Activated CD8-positive, alpha-beta T cell treated with anti-CD3 and anti-CD28 coated beads for 36 hours (primary cell): Measurements from ENCODE around the gene TGM3. TPM values are rescaled to one million over a fixed set of nuclear protein-coding genes. Genes with fewer than 3 reads are reported as not detected.

ENCODE experiments used
- ATAC-seq: fragments of 200-7000 bp; cut with Tn5 transposase; one replicate; pipeline ENCODE4 v1.10.0; 2021; ENCODE audit warnings: mild to moderate bottlenecking, moderate library complexity
- CTCF ChIA-PET: fragments of 350-600 bp; sonication (Branson Sonifier 250); formaldehyde crosslinking; loops from one replicate; lab custom pipeline; 2021; ENCODE audit warnings: antibody characterized with exemption; lab: Charles Lee
- POLR2A ChIA-PET: fragments of 350-600 bp; sonication (Branson Sonifier 250); formaldehyde crosslinking; loops from one replicate; lab custom pipeline; 2021; ENCODE audit warnings: antibody characterized with exemption; lab: Charles Lee
- DNase-seq: peaks from one replicate; pipeline ENCODE4 v3.0.0-alpha.2; 2020
- H3K27ac Mint-ChIP-seq: one replicate; pipeline ENCODE4 v1.8.0; 2021; ENCODE audit warnings: mild to moderate bottlenecking, mixed read lengths
- H3K27me3 Mint-ChIP-seq: one replicate; pipeline ENCODE4 v1.8.0; 2021; ENCODE audit warnings: mixed read lengths
- H3K36me3 Mint-ChIP-seq: one replicate; pipeline ENCODE4 v1.8.0; 2021; ENCODE audit warnings: low read depth, mixed read lengths
- H3K4me1 Mint-ChIP-seq: one replicate; pipeline ENCODE4 v1.8.0; 2021; ENCODE audit warnings: low read depth, mixed read lengths
- H3K4me3 Mint-ChIP-seq: one replicate; pipeline ENCODE4 v1.8.0; 2021; ENCODE audit warnings: mild to moderate bottlenecking, moderate library complexity, mixed read lengths
- H3K9me3 Mint-ChIP-seq: one replicate; pipeline ENCODE4 v1.8.0; 2021; ENCODE audit warnings: mixed read lengths
- CTCF ChIP-seq: fragments of 200-600 bp; IDR thresholded peaks from one replicate; pipeline ENCODE4 v1.8.0; 2022; ENCODE audit warnings: antibody characterized with exemption, mild to moderate bottlenecking
- intact Hi-C: fragments of 100-400 bp; cut with micrococcal nuclease; formaldehyde crosslinking; loops from one replicate; pipeline ENCODE4 v1.10.0; 2022
- total RNA-seq, 2 experiments: library from RNA; stranded (reverse); gene quantifications; one replicate each; pipeline ENCODE4 v1.2.3, GENCODE V29; 2021

Gene TGM3
- total RNA-seq, 2 experiments from 2014 or later = not detected

- Mint-ChIP-seq H3K9me3 (no peaks in the 10 kb centered on the region), H3K27me3 (peaks cover 3% of the 10 kb centered on the region), H3K27ac (no peak overlapping the region), H3K4me3 (no peak overlapping the region), H3K36me3 (no peaks in the 10 kb centered on the region), H3K4me1 (no peaks in the 10 kb centered on the region)
- no peak for TF ChIP-seq CTCF
- no peak for ATAC-seq
- intact Hi-C loops = no loop called here
- ChIA-PET CTCF (no interaction called here), POLR2A (no interaction called here)
- DNase-seq = no peak
Measured at GRCh38 chr20:2331901-2332565, 36.2 kb downstream of the TGM3 start.

- POLR2A ChIA-PET = interaction anchor here (0.5 kb wide), 1 partner anchor 311 kb away, joined by 3 read pairs; no protein-coding TSS in a partner anchor
Measured at GRCh38 chr20:2332711-2333110, 36.9 kb downstream of the TGM3 start.

GRCh38 chr20:2333821-2334220 lies 38.0 kb downstream of the TGM3 start:
- POLR2A ChIA-PET = no interaction called here
- DNase-seq (no peak), ATAC-seq (no peak)
- Mint-ChIP-seq H3K9me3 (no peaks in the 10 kb centered on the region), H3K27ac (no peak overlapping the region), H3K36me3 (no peaks in the 10 kb centered on the region), H3K4me1 (no peaks in the 10 kb centered on the region), H3K4me3 (no peak overlapping the region), H3K27me3 (peaks cover 3% of the 10 kb centered on the region)
- no peak for TF ChIP-seq CTCF
- intact Hi-C loops = no loop called here
- CTCF ChIA-PET = interaction anchor here (1.7 kb wide), 1 partner anchor 53 kb away, joined by 4 read pairs; no protein-coding TSS in a partner anchor

More at GRCh38 chr20:2332711-2333110, 36.9 kb downstream of the TGM3 start:
- H3K9me3 Mint-ChIP-seq = no peaks in the 10 kb centered on the region
- intact Hi-C loops = no loop called here
- H3K27me3 Mint-ChIP-seq = peaks cover 4% of the 10 kb centered on the region
- no peak for TF ChIP-seq CTCF
- H3K36me3 Mint-ChIP-seq = no peaks in the 10 kb centered on the region
- H3K27ac Mint-ChIP-seq = no peak overlapping the region
- CTCF ChIA-PET = interaction anchor here (1.7 kb wide), 1 partner anchor 55 kb away, joined by 4 read pairs; no protein-coding TSS in a partner anchor
- H3K4me3 Mint-ChIP-seq = no peak overlapping the region
- ATAC-seq (no peak), DNase-seq (no peak)
- no peaks in the 10 kb centered on the region for H3K4me1 Mint-ChIP-seq

GRCh38 chr20:2335096-2335870 lies 39.5 kb downstream of the TGM3 start:
- H3K4me3 Mint-ChIP-seq = no peak overlapping the region
- H3K36me3 Mint-ChIP-seq = no peaks in the 10 kb centered on the region
- POLR2A ChIA-PET = no interaction called here
- no peak for DNase-seq
- TF ChIP-seq CTCF = no peak
- H3K27me3 Mint-ChIP-seq = peaks cover 3% of the 10 kb centered on the region
- CTCF ChIA-PET = no interaction called here
- H3K27ac Mint-ChIP-seq = no peak overlapping the region
- intact Hi-C loops = no loop called here
- no peaks in the 10 kb centered on the region for H3K9me3 Mint-ChIP-seq
- H3K4me1 Mint-ChIP-seq = no peaks in the 10 kb centered on the region
- no peak for ATAC-seq

- Mint-ChIP-seq H3K4me1 (no peaks in the 10 kb centered on the region), H3K9me3 (no peaks in the 10 kb centered on the region), H3K27ac (no peak overlapping the region), H3K4me3 (no peak overlapping the region), H3K27me3 (peaks cover 3% of the 10 kb centered on the region), H3K36me3 (no peaks in the 10 kb centered on the region)
- TF ChIP-seq CTCF = no peak
- ChIA-PET POLR2A (no interaction called here), CTCF (no interaction called here)
- intact Hi-C loops = no loop called here
- DNase-seq (no peak), ATAC-seq (no peak)
Measured at GRCh38 chr20:2336471-2336870, 40.7 kb downstream of the TGM3 start.
